Keratinocyte (primary cell): ENCODE results near the gene SIGLEC6. TPM values are rescaled to one million over a fixed set of nuclear protein-coding genes. Genes with fewer than 3 reads are reported as not detected.

Experiments
- DNase-seq: peaks from one replicate; pipeline ENCODE4 v3.0.0-alpha.2; 2011; ENCODE audit warnings: low read depth, missing footprints, low spot score
- FAIRE-seq: peaks from 2 replicates; lab custom pipeline; 2011; peaks lifted over from hg19 to GRCh38; lab: Jason Lieb, UNC
- H2AFZ ChIP-seq: 2 replicates; pipeline ENCODE4 v1.6.0; 2012; ENCODE audit warnings: low read length, control low read depth, inconsistent platforms; ENCODE audit not compliant: control insufficient read depth
- H3K27ac ChIP-seq: 2 replicates; pipeline ENCODE4 v1.5.1; 2011; ENCODE audit warnings: low read length; ENCODE audit not compliant: control insufficient read depth, insufficient read depth
- H3K27me3 ChIP-seq: 3 replicates; pipeline ENCODE4 v1.6.0; 2011; ENCODE audit warnings: low read length; ENCODE audit not compliant: control insufficient read depth, insufficient read depth; ENCODE audit errors: extremely low read depth
- H3K36me3 ChIP-seq, 2 experiments: 2 replicates in 1 of 2; 3 replicates in 1 of 2; pipeline ENCODE4 v1.5.1; 2011; ENCODE audit warnings: low read length in 2 of 2, mild to moderate bottlenecking in 1 of 2; ENCODE audit not compliant: control insufficient read depth in 2 of 2, insufficient read depth in 2 of 2; ENCODE audit errors: extremely low read depth in 1 of 2
- H3K4me1 ChIP-seq: 3 replicates; pipeline ENCODE4 v1.5.1; 2011; ENCODE audit warnings: low read length; ENCODE audit not compliant: control insufficient read depth, insufficient read depth; ENCODE audit errors: extremely low read depth
- H3K4me2 ChIP-seq: 3 replicates; pipeline ENCODE4 v1.6.0; 2011; ENCODE audit warnings: low read depth, low read length; ENCODE audit not compliant: control insufficient read depth, insufficient read depth; ENCODE audit errors: extremely low read depth
- H3K4me3 ChIP-seq, 3 experiments: fragments of 200-600 bp in 1 of 3; sonication (generic) in 1 of 3; 2 replicates in 2 of 3; 3 replicates in 1 of 3; pipeline ENCODE4 v1.5.1; 2011 to 2016; ENCODE audit warnings: low read length in 3 of 3, mild to moderate bottlenecking in 3 of 3, control low read depth in 2 of 3, inconsistent platforms in 1 of 3, low read depth in 1 of 3, mixed read lengths in 1 of 3, mixed run types in 1 of 3, moderate library complexity in 1 of 3; ENCODE audit not compliant: control insufficient read depth in 2 of 3, insufficient read depth in 2 of 3; ENCODE audit errors: extremely low read depth in 1 of 3
- H3K79me2 ChIP-seq: 2 replicates; pipeline ENCODE4 v1.6.0; 2012; ENCODE audit warnings: low read length; ENCODE audit not compliant: control insufficient read depth, insufficient read depth
- H3K9ac ChIP-seq: 3 replicates; pipeline ENCODE4 v1.6.0; 2011; ENCODE audit warnings: low read length; ENCODE audit not compliant: control insufficient read depth, insufficient read depth; ENCODE audit errors: extremely low read depth
- H3K9me1 ChIP-seq: 3 replicates; pipeline ENCODE4 v1.6.0; 2011; ENCODE audit warnings: low read length; ENCODE audit not compliant: control insufficient read depth, insufficient read depth; ENCODE audit errors: extremely low read depth
- H3K9me3 ChIP-seq: 2 replicates; pipeline ENCODE4 v1.5.1; 2012; ENCODE audit warnings: low read depth, low read length; ENCODE audit not compliant: control insufficient read depth
- H4K20me1 ChIP-seq: 3 replicates; pipeline ENCODE4 v1.6.0; 2011; ENCODE audit warnings: low read length; ENCODE audit not compliant: control insufficient read depth, insufficient read depth; ENCODE audit errors: extremely low read depth
- EZH2 ChIP-seq: IDR thresholded peaks from one replicate; pipeline ENCODE4 v1.6.1; 2012; ENCODE audit warnings: inconsistent platforms, mild to moderate bottlenecking, low read length, moderate library complexity
- dilution Hi-C: fragments of 300-500 bp; cut with MboI; formaldehyde crosslinking; loops from one replicate; pipeline ENCODE4 v1.7.0; 2020; ENCODE audit warnings: low sequenced_read_pairs; ENCODE audit not compliant: extremely low pct_ligation_motif_present
- polyA plus RNA-seq, 5 experiments: library from polyadenylated mRNA; depleted of rRNA in 3 of 5; stranded (reverse) in 3 of 5; stranded (forward) in 1 of 5; unstranded in 1 of 5; fragments of >200 nt; gene quantifications; 1 replicate in 1 of 5; 2 replicates in 3 of 5; 3 replicates in 1 of 5; pipeline versions ENCODE4 v1.2.1 to v1.2.3, GENCODE V29; 2011 to 2012; ENCODE audit warnings: missing spikeins in 2 of 5, low read depth in 1 of 5, low replicate concordance in 1 of 5
- TF ChIP-seq, protein P1 (sequence below), 3 experiments: IDR thresholded peaks in 1 of 3; conservative IDR thresholded peaks in 1 of 3; optimal IDR thresholded peaks in 1 of 3; 2 replicates in 2 of 3; 3 replicates in 1 of 3; pipeline versions ENCODE3 to v1.5.1; 2011; ENCODE audit warnings: low read length in 3 of 3, mild to moderate bottlenecking in 3 of 3, moderate library complexity in 2 of 3, control low read depth in 1 of 3, inconsistent platforms in 1 of 3; ENCODE audit not compliant: insufficient read depth in 2 of 3; ENCODE audit errors: extremely low read depth in 1 of 3

Gene SIGLEC6
- polyA plus RNA-seq, 1 donor (not counting 4 experiments of a cell fraction or from before 2014, with no cell fraction given): not detected

DNA sequence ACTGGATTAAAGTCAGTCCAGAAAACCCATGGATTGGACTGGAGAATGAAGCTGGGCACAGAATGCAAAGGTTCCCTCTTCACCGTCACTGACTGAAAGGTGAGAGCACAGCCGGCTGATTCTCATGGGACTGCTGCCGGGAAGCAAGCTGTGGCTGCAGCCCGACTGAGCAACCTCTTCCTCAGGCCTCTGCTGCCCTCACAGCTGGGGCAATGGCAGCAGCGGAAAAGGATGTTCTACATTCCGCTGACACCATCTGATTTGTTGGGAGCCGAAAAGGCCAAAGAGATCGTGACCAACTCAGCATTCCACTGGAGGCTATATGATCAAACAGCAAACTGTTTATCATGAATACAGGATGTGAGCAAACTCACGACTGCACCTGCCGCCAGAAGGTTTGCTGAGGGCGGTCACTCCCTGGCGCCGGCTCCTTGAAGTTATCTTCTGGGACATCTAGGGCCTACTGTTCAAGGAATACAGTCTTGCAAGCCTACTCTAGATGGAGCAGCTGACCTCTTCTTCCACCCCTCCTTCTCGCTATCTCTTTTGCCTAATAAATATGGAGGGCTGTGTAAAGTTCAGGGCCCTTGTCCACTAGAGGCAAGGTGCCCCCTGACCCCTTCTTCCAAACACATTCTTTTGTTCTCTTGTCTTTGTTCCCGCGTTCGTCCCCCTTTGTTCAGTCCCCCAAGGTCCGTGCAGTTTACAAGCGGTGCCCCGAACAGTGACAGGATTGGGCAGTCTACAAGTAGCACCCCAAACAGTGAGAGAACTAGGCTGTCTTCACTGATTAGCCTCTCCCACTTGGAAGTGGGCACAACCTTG is 19.6 kb upstream of the SIGLEC6 start:
- Histone ChIP-seq H3K4me1 (no peaks in the 10 kb centered on the region), H3K9me1 (no peaks in the 10 kb centered on the region), H3K4me3 (no peak overlapping the region), H3K36me3 (no peaks in the 10 kb centered on the region), H3K79me2 (no peaks in the 10 kb centered on the region), H3K9ac (no peak overlapping the region), H3K27me3 (no peaks in the 10 kb centered on the region), H4K20me1 (no peaks in the 10 kb centered on the region), H3K4me2 (no peak overlapping the region), H3K27ac (no peak overlapping the region), H2AFZ (no peak overlapping the region), H3K9me3 (no peaks in the 10 kb centered on the region)
- FAIRE-seq: no peak
- TF ChIP-seq EZH2: no peak
- TF ChIP-seq, protein P1, sequence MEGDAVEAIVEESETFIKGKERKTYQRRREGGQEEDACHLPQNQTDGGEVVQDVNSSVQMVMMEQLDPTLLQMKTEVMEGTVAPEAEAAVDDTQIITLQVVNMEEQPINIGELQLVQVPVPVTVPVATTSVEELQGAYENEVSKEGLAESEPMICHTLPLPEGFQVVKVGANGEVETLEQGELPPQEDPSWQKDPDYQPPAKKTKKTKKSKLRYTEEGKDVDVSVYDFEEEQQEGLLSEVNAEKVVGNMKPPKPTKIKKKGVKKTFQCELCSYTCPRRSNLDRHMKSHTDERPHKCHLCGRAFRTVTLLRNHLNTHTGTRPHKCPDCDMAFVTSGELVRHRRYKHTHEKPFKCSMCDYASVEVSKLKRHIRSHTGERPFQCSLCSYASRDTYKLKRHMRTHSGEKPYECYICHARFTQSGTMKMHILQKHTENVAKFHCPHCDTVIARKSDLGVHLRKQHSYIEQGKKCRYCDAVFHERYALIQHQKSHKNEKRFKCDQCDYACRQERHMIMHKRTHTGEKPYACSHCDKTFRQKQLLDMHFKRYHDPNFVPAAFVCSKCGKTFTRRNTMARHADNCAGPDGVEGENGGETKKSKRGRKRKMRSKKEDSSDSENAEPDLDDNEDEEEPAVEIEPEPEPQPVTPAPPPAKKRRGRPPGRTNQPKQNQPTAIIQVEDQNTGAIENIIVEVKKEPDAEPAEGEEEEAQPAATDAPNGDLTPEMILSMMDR (optimal IDR thresholded peaks at IDR 0.05 in 1 of 3, IDR thresholded peaks at IDR 0.05 in 1 of 3, conservative IDR thresholded peaks at IDR 0.05 in 1 of 3; ENCODE audit: extremely low read depth in 1 of 3, insufficient read depth in 2 of 3, low read length in 3 of 3): no peak
- DNase-seq: no peak
- dilution Hi-C loops: no loop called here

DNA sequence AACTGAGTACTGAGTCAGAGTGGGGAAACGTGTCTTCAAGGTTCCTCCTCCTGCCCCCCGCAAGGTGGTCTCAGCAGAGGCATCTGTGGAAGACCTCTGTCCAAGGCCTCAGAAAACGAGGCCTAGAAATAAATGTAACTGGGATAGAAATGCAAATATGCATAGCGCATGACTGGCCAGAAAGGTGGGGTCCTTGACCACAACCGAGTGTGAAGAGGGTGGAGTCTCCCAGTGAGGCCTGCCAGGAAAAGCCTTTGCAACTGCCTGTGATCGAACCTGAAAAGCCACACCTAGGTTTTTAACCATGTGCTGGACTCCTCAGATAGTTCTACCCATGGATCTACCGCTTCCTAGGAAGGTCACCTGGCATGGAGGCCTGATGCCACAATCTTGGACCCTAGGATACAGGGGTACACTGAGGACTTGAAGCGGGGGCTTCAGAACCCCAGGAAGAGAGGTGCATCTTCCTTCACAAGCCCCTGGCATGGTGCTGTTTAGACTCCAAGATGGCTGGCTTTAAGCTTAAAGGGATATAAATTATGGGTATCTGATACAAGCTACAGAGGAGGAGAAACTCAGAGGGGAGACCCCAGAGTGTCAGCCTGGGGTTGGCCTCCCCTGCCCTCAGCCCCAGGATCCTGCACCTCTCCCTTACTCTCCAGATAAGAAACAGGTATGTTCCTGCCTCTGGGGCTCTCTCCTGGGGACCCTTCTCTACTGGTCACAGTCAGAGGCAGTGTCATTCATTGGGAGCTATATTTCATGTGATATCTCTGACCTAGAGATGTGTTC is 18.3 kb upstream of the SIGLEC6 start:
- no peak for TF ChIP-seq EZH2
- TF ChIP-seq, protein P1 (optimal IDR thresholded peaks at IDR 0.05 in 1 of 3, IDR thresholded peaks at IDR 0.05 in 1 of 3, conservative IDR thresholded peaks at IDR 0.05 in 1 of 3; ENCODE audit: extremely low read depth in 1 of 3, insufficient read depth in 2 of 3, low read length in 3 of 3): no peak
- H3K27me3 ChIP-seq: no peaks in the 10 kb centered on the region
- H3K9me3 ChIP-seq: no peaks in the 10 kb centered on the region
- H3K9ac ChIP-seq: no peak overlapping the region
- dilution Hi-C loops: no loop called here
- DNase-seq (no peak), FAIRE-seq (no peak)
- no peaks in the 10 kb centered on the region for H3K9me1 ChIP-seq
- H3K27ac ChIP-seq: no peak overlapping the region
- H4K20me1 ChIP-seq: no peaks in the 10 kb centered on the region
- no peaks in the 10 kb centered on the region for H3K36me3 ChIP-seq
- no peaks in the 10 kb centered on the region for H3K4me1 ChIP-seq
- no peak overlapping the region for H3K4me2 ChIP-seq
- H2AFZ ChIP-seq: no peak overlapping the region
- H3K4me3 ChIP-seq: no peak overlapping the region
- no peaks in the 10 kb centered on the region for H3K79me2 ChIP-seq
